Activated CD4-positive, alpha-beta T cell treated with anti-CD3 and anti-CD28 coated beads for 48 hours (primary cell): ENCODE results near the gene AREL1.

Experiments
- DNase-seq: peaks from one replicate; pipeline ENCODE4 v3.0.0-alpha.2; 2020

AREL1 gene

GRCh38 chr14:74658535-74659131, 54.2 kb downstream of the AREL1 start:
- DNase-seq, result no peak

GRCh38 chr14:74656964-74657363, 55.9 kb downstream of the AREL1 start:
- no peak for DNase-seq

- no peak for DNase-seq
Observed at GRCh38 chr14:74655599-74656395, 57.1 kb downstream of the AREL1 start.

- no peak for DNase-seq
Observed at GRCh38 chr14:74654931-74655330, 57.9 kb downstream of the AREL1 start.

- DNase-seq, result no peak
Observed at GRCh38 chr14:74653386-74654138, 59.3 kb downstream of the AREL1 start.

- no peak for DNase-seq
Observed at GRCh38 chr14:74652541-74652940, 60.3 kb downstream of the AREL1 start.

GRCh38 chr14:74650927-74651686, 61.8 kb downstream of the AREL1 start:
- no peak for DNase-seq

- no peak for DNase-seq
Observed at GRCh38 chr14:74649673-74650072, 63.2 kb downstream of the AREL1 start.

GRCh38 chr14:74649167-74649566, 63.7 kb downstream of the AREL1 start:
- no peak for DNase-seq

GRCh38 chr14:74648601-74649000, 64.3 kb downstream of the AREL1 start:
- DNase-seq, result no peak

GRCh38 chr14:74647678-74648461, 65.0 kb downstream of the AREL1 start:
- no peak for DNase-seq

GRCh38 chr14:74647061-74647677, 65.7 kb downstream of the AREL1 start:
- DNase-seq, result no peak

GRCh38 chr14:74645756-74646470, 67.0 kb downstream of the AREL1 start:
- no peak for DNase-seq

GRCh38 chr14:74645244-74645643, 67.6 kb downstream of the AREL1 start:
- no peak for DNase-seq

GRCh38 chr14:74641601-74642391, 71.1 kb downstream of the AREL1 start:
- DNase-seq, result no peak

GRCh38 chr14:74638966-74639365, 73.9 kb downstream of the AREL1 start:
- no peak for DNase-seq

- no peak for DNase-seq
Observed at GRCh38 chr14:74638066-74638465, 74.8 kb downstream of the AREL1 start.

GRCh38 chr14:74637178-74637550, 75.7 kb downstream of the AREL1 start:
- no peak for DNase-seq

- DNase-seq, result no peak
Observed at GRCh38 chr14:74636424-74637177, 76.3 kb downstream of the AREL1 start.

GRCh38 chr14:74635847-74636246, 77.0 kb downstream of the AREL1 start:
- no peak for DNase-seq
